Measurements from ENCODE around the gene GDAP1L1.
A peak's percentile ranks its signal among the peaks of the same experiment; 100 is the strongest.

The GDAP1L1 gene

GRCh38 chr20:44247131-44247571, at the start of gene GDAP1L1:
Gene GDAP1L1, plus strand, starts transcription at chr20:44247308. Its CDS starts 27 bp downstream, at chr20:44247335.
- no peak for DNase-seq

- peak; percentile 14 for DNase-seq
Observed at GRCh38 chr20:44198872-44199271, 48.2 kb upstream of the GDAP1L1 start.

- no peak for DNase-seq
Observed at GRCh38 chr20:44199877-44200276, 47.2 kb upstream of the GDAP1L1 start.

GRCh38 chr20:44200371-44200770, 46.7 kb upstream of the GDAP1L1 start:
- no peak for DNase-seq

- DNase-seq = no peak
Observed at GRCh38 chr20:44200983-44201382, 46.1 kb upstream of the GDAP1L1 start.

- DNase-seq = no peak
Observed at GRCh38 chr20:44203161-44203560, 43.9 kb upstream of the GDAP1L1 start.

GRCh38 chr20:44204156-44204831, 42.8 kb upstream of the GDAP1L1 start:
- no peak for DNase-seq

GRCh38 chr20:44204832-44205215, 42.3 kb upstream of the GDAP1L1 start:
- no peak for DNase-seq

- no peak for DNase-seq
Observed at GRCh38 chr20:44206132-44206531, 41.0 kb upstream of the GDAP1L1 start.

- no peak for DNase-seq
Observed at GRCh38 chr20:44207126-44207723, 39.9 kb upstream of the GDAP1L1 start.

- DNase-seq = no peak
Observed at GRCh38 chr20:44208165-44208564, 38.9 kb upstream of the GDAP1L1 start.

GRCh38 chr20:44208770-44209169, 38.3 kb upstream of the GDAP1L1 start:
- no peak for DNase-seq

GRCh38 chr20:44209686-44210405, 37.3 kb upstream of the GDAP1L1 start:
- peak; percentile 8 for DNase-seq

- peak; percentile 98 for DNase-seq
Observed at GRCh38 chr20:44210406-44211176, 36.5 kb upstream of the GDAP1L1 start, which contains the start of gene OSER1. Gene OSER1, minus strand, starts transcription at chr20:44210771. Its CDS starts 3,814 bp downstream, at chr20:44206957.

- DNase-seq = peak; percentile 6
Observed at GRCh38 chr20:44211177-44212039, 35.7 kb upstream of the GDAP1L1 start.

- DNase-seq = no peak
Observed at GRCh38 chr20:44212792-44213191, 34.3 kb upstream of the GDAP1L1 start.

GRCh38 chr20:44215125-44215524, 32.0 kb upstream of the GDAP1L1 start:
- peak; percentile 80 for DNase-seq

GRCh38 chr20:44217342-44218092, 29.6 kb upstream of the GDAP1L1 start:
- DNase-seq = peak; percentile 79

GRCh38 chr20:44218446-44218845, 28.7 kb upstream of the GDAP1L1 start:
- peak; percentile 37 for DNase-seq

GRCh38 chr20:44219170-44219730, 27.9 kb upstream of the GDAP1L1 start:
- peak; percentile 37 for DNase-seq

GRCh38 chr20:44219791-44220190, 27.3 kb upstream of the GDAP1L1 start:
- DNase-seq = no peak

Data from CD4-positive, alpha-beta T cell treated with Interleukin-10 for 1 hour (primary cell).